H9 (cell line): ENCODE measurements around the gene OR10A6. TPM values are rescaled to one million over a fixed set of nuclear protein-coding genes. Genes with fewer than 3 reads are reported as not detected.

Source experiments
- DNase-seq: peaks from one replicate; pipeline ENCODE4 v3.0.0-alpha.2; 2017
- H2AFZ ChIP-seq: one replicate; pipeline ENCODE4 v1.6.1; 2013; ENCODE audit warnings: mild to moderate bottlenecking, low read length, control low read depth, moderate library complexity
- H2AK5ac ChIP-seq: 2 replicates; pipeline ENCODE4 v1.6.1; 2013; ENCODE audit warnings: low read length, control low read depth, mixed read lengths; ENCODE audit not compliant: insufficient read length
- H2BK120ac ChIP-seq: one replicate; pipeline ENCODE4 v1.6.1; 2013; ENCODE audit warnings: low read depth, mild to moderate bottlenecking, low read length, control low read depth, inconsistent platforms; ENCODE audit not compliant: poor library complexity, severe bottlenecking
- H2BK12ac ChIP-seq: 2 replicates; pipeline ENCODE4 v1.6.1; 2013; ENCODE audit warnings: low read length, control low read depth, mixed read lengths, low read depth; ENCODE audit not compliant: insufficient read length
- H2BK15ac ChIP-seq: 2 replicates; pipeline ENCODE4 v1.6.1; 2013; ENCODE audit warnings: low read depth, low read length, control low read depth
- H2BK20ac ChIP-seq: one replicate; pipeline ENCODE4 v1.6.1; 2013; ENCODE audit warnings: low read depth, mild to moderate bottlenecking, low read length, control low read depth, inconsistent platforms; ENCODE audit not compliant: poor library complexity, severe bottlenecking
- H2BK5ac ChIP-seq: 2 replicates; pipeline ENCODE4 v1.6.1; 2013; ENCODE audit warnings: low read length, control low read depth, mixed read lengths; ENCODE audit not compliant: insufficient read length
- H3K14ac ChIP-seq: 2 replicates; pipeline ENCODE4 v1.6.1; 2013; ENCODE audit warnings: low read length, control low read depth; ENCODE audit not compliant: insufficient read depth
- H3K18ac ChIP-seq: 2 replicates; pipeline ENCODE4 v1.6.1; 2013; ENCODE audit warnings: low read depth, mild to moderate bottlenecking, mixed read lengths, low read length, control low read depth; ENCODE audit not compliant: insufficient read length
- H3K23ac ChIP-seq: 2 replicates; pipeline ENCODE4 v1.6.1; 2013; ENCODE audit warnings: low read length, control low read depth, mixed read lengths, low read depth; ENCODE audit not compliant: insufficient read length
- H3K23me2 ChIP-seq: 2 replicates; pipeline ENCODE4 v1.6.1; 2013; ENCODE audit warnings: low read depth, mild to moderate bottlenecking, mixed read lengths, low read length, control low read depth; ENCODE audit not compliant: insufficient read length, poor library complexity, severe bottlenecking
- H3K27ac ChIP-seq: 2 replicates; pipeline ENCODE4 v1.5.1; 2013; ENCODE audit warnings: low read length, control low read depth, mixed read lengths, low read depth; ENCODE audit not compliant: insufficient read length
- H3K27me3 ChIP-seq: 2 replicates; pipeline ENCODE4 v1.6.1; 2013; ENCODE audit warnings: low read length, control low read depth, inconsistent platforms; ENCODE audit not compliant: insufficient read depth
- H3K4ac ChIP-seq: 2 replicates; pipeline ENCODE4 v1.6.1; 2013; ENCODE audit warnings: low read depth, mild to moderate bottlenecking, control low read depth, inconsistent platforms, low read length, moderate library complexity
- H3K4me1 ChIP-seq: 2 replicates; pipeline ENCODE4 v1.6.1; 2013; ENCODE audit warnings: low read length, control low read depth, inconsistent platforms; ENCODE audit not compliant: insufficient read depth
- H3K4me2 ChIP-seq: 2 replicates; pipeline ENCODE4 v1.6.1; 2013; ENCODE audit warnings: low read length, control low read depth, mixed read lengths; ENCODE audit not compliant: insufficient read length, insufficient read depth
- H3K56ac ChIP-seq: 2 replicates; pipeline ENCODE4 v1.6.1; 2013; ENCODE audit warnings: low read depth, mild to moderate bottlenecking, mixed read lengths, low read length, control low read depth; ENCODE audit not compliant: insufficient read length
- H3K79me1 ChIP-seq: 2 replicates; pipeline ENCODE4 v1.6.1; 2013; ENCODE audit warnings: low read depth, mild to moderate bottlenecking, moderate library complexity, low read length, control low read depth, inconsistent platforms; ENCODE audit not compliant: insufficient read depth, poor library complexity, severe bottlenecking
- H3K79me2 ChIP-seq: 2 replicates; pipeline ENCODE4 v1.6.1; 2013; ENCODE audit warnings: low read length, control low read depth, inconsistent platforms; ENCODE audit not compliant: insufficient read depth
- H3K9ac ChIP-seq: 2 replicates; pipeline ENCODE4 v1.6.1; 2013; ENCODE audit warnings: low read length, control low read depth, mixed read lengths; ENCODE audit not compliant: insufficient read length; ENCODE audit errors: extremely low read depth
- H3K9me3 ChIP-seq: one replicate; pipeline ENCODE4 v1.6.1; 2013; ENCODE audit warnings: low read depth, low read length, inconsistent platforms; ENCODE audit not compliant: control insufficient read depth
- H3T11ph ChIP-seq: one replicate; pipeline ENCODE4 v1.6.1; 2013; ENCODE audit warnings: mild to moderate bottlenecking, low read length, control low read depth, inconsistent platforms
- H4K20me1 ChIP-seq: one replicate; pipeline ENCODE4 v1.6.1; 2013; ENCODE audit not compliant: control insufficient read depth, insufficient read length, insufficient read depth
- H4K5ac ChIP-seq: 2 replicates; pipeline ENCODE4 v1.6.1; 2013; ENCODE audit warnings: low read depth, mild to moderate bottlenecking, mixed read lengths, low read length, control low read depth; ENCODE audit not compliant: insufficient read length
- H4K8ac ChIP-seq: replicated peaks from 2 replicates; pipeline ENCODE4 v1.6.1; 2013; ENCODE audit warnings: low read length, control low read depth, mixed read lengths, low read depth; ENCODE audit not compliant: insufficient read length
- H4K91ac ChIP-seq: 2 replicates; pipeline ENCODE4 v1.6.1; 2013; ENCODE audit warnings: low read depth, mild to moderate bottlenecking, moderate library complexity, mixed read lengths, low read length, control low read depth; ENCODE audit not compliant: insufficient read length
- H3K27ac Mint-ChIP-seq, 3 experiments: 2 replicates in 2 of 3; 3 replicates in 1 of 3; pipeline ENCODE4 v1.8.0; 2020 to 2021; ENCODE audit warnings: mixed read lengths in 3 of 3, mild to moderate bottlenecking in 1 of 3, moderate library complexity in 1 of 3
- H3K27me3 Mint-ChIP-seq: 2 replicates; pipeline ENCODE4 v1.8.0; 2021; ENCODE audit warnings: low read depth, mild to moderate bottlenecking, moderate library complexity, mixed read lengths
- H3K36me3 Mint-ChIP-seq, 3 experiments: 2 replicates in 2 of 3; 3 replicates in 1 of 3; pipeline ENCODE4 v1.8.0; 2020 to 2021; ENCODE audit warnings: low read depth in 3 of 3, mixed read lengths in 3 of 3; ENCODE audit not compliant: insufficient read depth in 1 of 3
- H3K4me1 Mint-ChIP-seq, 2 experiments: 2 replicates each; pipeline ENCODE4 v1.8.0; 2020; ENCODE audit warnings: mixed read lengths in 2 of 2
- H3K4me3 Mint-ChIP-seq, 2 experiments: 2 replicates in 1 of 2; 3 replicates in 1 of 2; pipeline ENCODE4 v1.8.0; 2020 to 2021; ENCODE audit warnings: mild to moderate bottlenecking in 2 of 2, mixed read lengths in 2 of 2, moderate library complexity in 1 of 2
- H3K9me3 Mint-ChIP-seq, 2 experiments: 2 replicates in 1 of 2; 3 replicates in 1 of 2; pipeline ENCODE4 v1.8.0; 2020; ENCODE audit warnings: mild to moderate bottlenecking in 2 of 2, mixed read lengths in 2 of 2, moderate library complexity in 1 of 2
- CTCF ChIP-seq: fragments of 200-600 bp; sonication (generic); conservative IDR thresholded peaks from 3 replicates; pipeline ENCODE4 v1.8.0; 2021; ENCODE audit warnings: antibody characterized with exemption, mild to moderate bottlenecking
- WGBS: extraction: QIAGEN DNeasy Blood & Tissue Kit; methylation state at CpG from one replicate; pipeline ENCODE4 v1.1.7; 2013; ENCODE audit warnings: missing lambda C conversion rate, low lambda C conversion rate, mixed read lengths; ENCODE audit not compliant: insufficient read length; ENCODE audit errors: extremely low coverage; 5-methylcytosine and 5-hydroxymethylcytosine counted together
- total RNA-seq: library from RNA; stranded (reverse); gene quantifications from 2 replicates; pipeline ENCODE4 v1.2.1, GENCODE V29; 2021

The OR10A6 gene
- total RNA-seq, 1 experiment from 2014 or later = not detected

- no peak overlapping the region for H2BK120ac ChIP-seq
- H3K4ac ChIP-seq = no peak overlapping the region
- H3K27ac ChIP-seq = no peak overlapping the region
- no peak overlapping the region for H2BK15ac ChIP-seq
- Mint-ChIP-seq H3K9me3 (peaks cover 3 to 5% of the 10 kb centered on the region in 2 experiments; a peak in 4 of 5 replicates), H3K36me3 (peaks cover 0 to 10% (median 0%) of the 10 kb centered on the region in 3 experiments; a peak in 2 of 7 replicates), H3K27me3 (peaks cover 3% of the 10 kb centered on the region; the same call in 1 of the 2 replicates), H3K4me3 (no peak overlapping the region), H3K4me1 (peaks cover 6 to 16% of the 10 kb centered on the region in 2 experiments), H3K27ac (no peak overlapping the region)
- H3K79me1 ChIP-seq = no peaks in the 10 kb centered on the region
- no peak overlapping the region for H3K56ac ChIP-seq
- no peak overlapping the region for H3K4me2 ChIP-seq
- H4K20me1 ChIP-seq = peaks cover 3% of the 10 kb centered on the region
- no peaks in the 10 kb centered on the region for H3K23me2 ChIP-seq
- no CpG with 5 or more reads among the region's 1 CpG for WGBS
- no peak overlapping the region for H2AFZ ChIP-seq
- H4K8ac ChIP-seq = no peak overlapping the region
- TF ChIP-seq CTCF = no peak
- H2BK20ac ChIP-seq = no peak overlapping the region
- H2BK5ac ChIP-seq = no peak overlapping the region
- no peak overlapping the region for H4K5ac ChIP-seq
- H3K9ac ChIP-seq = no peak overlapping the region
- no peak overlapping the region for H4K91ac ChIP-seq
- DNase-seq = no peak
- no peak overlapping the region for H3K18ac ChIP-seq
- no peaks in the 10 kb centered on the region; the same call in 1 of the 2 replicates for H3K4me1 ChIP-seq
- no peaks in the 10 kb centered on the region for H3K79me2 ChIP-seq
- no peak overlapping the region for H3K14ac ChIP-seq
- no peaks in the 10 kb centered on the region for H3K9me3 ChIP-seq
- H2AK5ac ChIP-seq = no peak overlapping the region
- H3K27me3 ChIP-seq = no peaks in the 10 kb centered on the region
- no peak overlapping the region for H2BK12ac ChIP-seq
- no peak overlapping the region for H3K23ac ChIP-seq
- no peak overlapping the region for H3T11ph ChIP-seq
Observed at GRCh38 chr11:7896009-7896785, 34.9 kb downstream of the OR10A6 start.
